Inferior parietal cortex (tissue), 1 donor: ENCODE data around the gene PIANP.

Experiments used
- DNase-seq: peaks from one replicate; pipeline ENCODE4 v3.0.0-alpha.2; 2016; ENCODE audit errors: extremely low spot score

PIANP gene

DNA sequence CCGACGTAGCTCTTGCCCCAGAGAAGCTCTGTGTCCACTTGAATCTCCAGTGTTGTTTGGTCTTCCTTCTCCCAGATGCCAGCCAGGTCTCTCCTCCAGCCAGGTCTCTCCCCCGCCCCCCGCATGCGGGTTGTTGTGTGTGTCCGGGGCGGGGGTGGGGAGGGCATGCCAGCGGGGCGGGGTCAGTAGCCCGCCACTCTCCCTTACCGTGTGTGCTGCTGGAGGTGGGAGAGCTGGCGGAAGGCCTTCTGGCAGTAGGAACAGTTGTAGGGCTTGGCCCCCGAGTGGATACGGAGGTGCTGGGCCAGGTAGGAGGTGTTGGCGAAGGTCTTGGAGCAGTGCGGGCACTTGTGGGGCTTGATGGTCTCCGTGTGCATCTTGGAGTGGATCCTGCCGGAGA is 28.5 kb downstream of the PIANP start:
- no peak for DNase-seq

DNA sequence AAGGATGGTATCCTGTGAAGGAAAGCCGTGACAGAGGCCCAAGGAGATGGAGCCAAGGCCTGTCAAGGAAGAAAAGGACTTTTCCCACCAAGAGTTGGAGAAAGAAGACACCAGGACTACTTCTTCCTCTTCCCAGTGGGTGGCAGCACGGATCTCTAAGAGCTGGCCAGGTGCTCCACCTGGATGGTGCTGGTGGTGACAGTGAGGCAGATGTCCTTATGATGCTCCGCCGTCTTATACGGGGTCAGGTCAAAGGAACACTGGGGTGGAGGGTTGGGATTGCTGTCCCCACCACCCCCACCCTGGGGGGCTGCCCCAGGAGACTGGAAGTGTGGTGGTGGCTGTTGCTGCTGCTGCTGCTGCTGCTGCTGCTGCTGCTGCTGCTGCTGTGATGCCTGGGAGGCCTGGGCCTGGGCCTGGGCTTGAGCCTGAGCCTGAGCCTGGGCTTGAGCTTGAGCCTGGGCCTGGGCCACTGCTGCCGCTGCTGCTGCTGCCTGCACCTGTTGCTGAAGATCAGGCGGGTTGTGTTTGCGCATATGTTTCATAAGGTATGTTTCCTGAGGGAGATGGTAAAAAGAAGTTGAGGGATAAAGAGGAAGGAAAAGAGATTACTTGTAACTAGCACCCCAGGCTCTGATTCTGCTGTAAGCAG is 32.9 kb downstream of the PIANP start:
- no peak for DNase-seq

GRCh38 chr12:6666211-6666610 is 34.4 kb downstream of the PIANP start:
- DNase-seq = no peak

GRCh38 chr12:6664902-6665301 is 35.7 kb downstream of the PIANP start:
- DNase-seq = no peak

- peak; percentile 100 for DNase-seq
Observed at GRCh38 chr12:6662906-6663742, 37.5 kb downstream of the PIANP start, which contains the start of gene ING4. Gene ING4 (minus strand): TSS chr12:6663119. CDS start chr12:6663101, 18 bp downstream.

GRCh38 chr12:6662602-6662905 is 38.1 kb downstream of the PIANP start:
- no peak for DNase-seq

- no peak for DNase-seq
Observed at GRCh38 chr12:6653987-6654386, 46.6 kb downstream of the PIANP start.

GRCh38 chr12:6653342-6653741 is 47.3 kb downstream of the PIANP start:
- no peak for DNase-seq

- no peak for DNase-seq
Observed at GRCh38 chr12:6652391-6652790, 48.2 kb downstream of the PIANP start.

GRCh38 chr12:6650832-6651231 is 49.8 kb downstream of the PIANP start:
- DNase-seq = no peak

DNA sequence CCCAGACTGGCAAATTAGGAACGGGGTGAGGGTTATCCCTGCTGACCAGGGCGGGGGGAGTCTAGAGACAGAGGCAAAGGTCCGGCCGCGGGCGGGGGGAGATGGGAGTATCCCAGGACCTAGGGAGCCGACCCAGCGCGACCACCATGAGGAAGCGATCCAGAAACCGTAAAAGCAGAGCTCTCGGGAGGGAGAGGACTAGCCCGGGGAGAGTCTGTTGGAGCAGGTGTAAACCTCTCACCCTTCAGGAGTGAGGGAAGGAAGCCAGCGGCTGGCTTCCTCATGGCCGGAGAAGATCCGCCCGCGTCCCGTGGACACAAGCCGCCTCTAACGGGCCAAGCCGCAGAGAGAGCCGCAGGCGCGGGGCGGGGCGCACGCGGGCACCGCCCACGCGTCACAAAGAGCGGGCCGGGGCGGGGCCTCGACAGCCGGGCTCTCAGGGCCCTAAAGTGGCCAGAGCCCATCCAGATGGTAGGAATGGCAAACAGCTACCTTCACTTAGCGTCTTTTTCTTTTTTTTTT is 53.5 kb downstream of the PIANP start, which contains the start of gene ACRBP:
ACRBP (minus strand) TSS at position 350 of the 522 bp plus-strand sequence; CDS start at position 284, 66 bp downstream.
- DNase-seq = no peak

DNA sequence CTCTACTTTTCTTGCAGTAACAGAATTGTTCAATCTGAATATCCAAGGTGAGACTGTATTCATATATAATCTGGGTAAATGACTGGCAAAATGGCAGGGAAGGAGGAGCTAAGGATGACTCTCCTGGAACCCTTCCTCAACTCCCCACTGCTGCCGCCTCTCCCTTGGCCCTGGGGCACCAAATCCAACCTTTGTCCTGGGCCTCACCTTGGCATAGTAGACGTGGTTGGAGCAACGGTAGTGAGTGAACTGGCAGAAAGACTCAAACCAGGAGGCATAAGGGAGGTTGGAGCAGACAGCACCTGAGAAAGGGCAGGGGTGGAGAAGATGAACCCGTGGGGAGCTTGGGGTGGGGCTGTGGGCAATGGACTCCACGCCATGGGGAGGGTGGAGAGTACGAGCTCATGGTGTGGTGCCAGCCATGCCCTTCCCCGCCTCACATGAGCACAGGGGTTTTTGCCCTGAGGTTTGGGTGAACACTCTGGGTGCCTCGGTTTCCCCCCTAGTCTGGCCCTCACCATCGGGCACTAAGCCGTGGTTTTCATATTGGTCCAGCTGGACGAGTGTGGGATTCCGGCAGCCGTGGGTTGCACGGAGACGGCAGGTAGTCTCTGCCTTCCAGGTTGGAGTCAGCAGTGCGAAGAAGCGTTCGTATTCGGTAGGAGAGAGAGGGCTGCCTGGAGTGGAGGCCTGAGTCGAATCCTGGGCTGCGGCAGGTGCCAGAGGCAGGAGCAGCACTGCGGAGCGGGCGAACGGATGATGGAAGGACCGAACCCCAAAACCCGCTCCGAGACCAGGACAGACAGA is 54.1 kb downstream of the PIANP start:
- no peak for DNase-seq

GRCh38 chr12:6644903-6645302 is 55.7 kb downstream of the PIANP start:
- no peak for DNase-seq

DNA sequence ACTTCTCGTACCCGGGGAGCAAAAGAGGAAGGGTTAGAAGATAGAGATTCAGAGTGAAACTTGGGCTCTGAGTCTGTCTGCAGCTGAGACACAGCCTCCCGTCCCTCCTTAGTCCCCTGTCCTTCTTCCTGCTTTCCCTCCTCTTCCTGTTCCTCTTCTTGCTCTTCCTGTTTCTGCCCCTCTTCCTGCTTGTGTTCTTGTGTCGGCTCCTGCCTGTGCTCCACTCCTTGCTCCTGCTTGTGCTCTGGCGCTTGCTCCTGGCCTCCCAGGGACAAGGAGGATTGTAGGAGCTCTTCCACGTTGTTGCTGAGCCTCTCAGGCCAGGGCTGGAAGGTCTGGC is 56.4 kb downstream of the PIANP start:
- no peak for DNase-seq
